GM18858 (cell line): Measurements from ENCODE around the gene PDCD10.
A peak's percentile ranks its signal among the peaks of the same experiment; 100 is the strongest.

ENCODE experiments used
- ATAC-seq: cut with Tn5 transposase; IDR thresholded peaks from one replicate; pipeline ENCODE4 v1.9.1; 2021; ENCODE audit not compliant: unreplicated experiment

The PDCD10 gene

DNA sequence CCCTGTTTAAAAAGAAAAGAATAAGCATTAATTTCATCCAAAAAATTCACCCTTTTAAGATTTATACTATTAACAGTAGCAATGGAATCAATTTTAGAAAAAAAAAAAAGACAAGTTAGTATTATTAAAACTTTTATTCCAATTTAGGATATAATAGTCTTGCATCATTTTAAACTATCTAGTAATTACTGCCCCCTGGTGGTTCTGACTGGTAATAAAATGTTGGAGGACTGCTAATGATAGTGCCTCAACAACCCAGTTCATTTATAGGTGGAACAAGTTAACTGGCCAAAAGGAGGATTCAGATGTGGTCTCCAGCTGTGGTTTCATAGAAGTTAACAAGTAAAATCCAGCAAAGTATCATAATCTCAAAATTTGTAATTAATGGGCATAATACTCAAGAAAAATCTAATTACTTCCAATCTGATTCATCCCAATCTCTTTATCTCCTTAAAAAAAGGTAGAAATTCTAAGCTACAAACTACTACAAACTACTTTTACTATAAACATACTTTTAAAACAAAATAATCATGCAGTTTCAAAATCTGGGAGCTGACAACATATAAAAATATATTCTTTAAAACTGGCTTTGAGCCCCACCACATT lies 50.2 kb downstream of the PDCD10 start:
- ATAC-seq, result peak; percentile 73

DNA sequence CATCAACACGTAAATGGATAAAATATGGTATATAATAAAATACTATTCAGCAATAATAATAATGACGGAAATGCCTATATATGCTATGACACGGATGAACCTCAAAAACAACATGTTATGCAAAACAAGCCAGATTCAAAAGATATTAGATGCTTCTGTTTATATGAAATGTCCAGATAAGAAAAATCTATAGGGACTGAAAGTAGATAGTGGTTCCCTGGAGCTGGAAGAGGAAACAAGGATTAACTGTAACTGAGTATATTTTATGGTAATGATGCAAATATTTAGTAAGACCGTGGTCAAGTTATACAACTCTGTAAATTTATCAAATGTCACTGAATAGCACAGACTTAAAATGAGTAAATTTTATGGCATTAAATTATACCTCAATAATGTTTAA lies 55.2 kb downstream of the PDCD10 start:
- no peak for ATAC-seq

DNA sequence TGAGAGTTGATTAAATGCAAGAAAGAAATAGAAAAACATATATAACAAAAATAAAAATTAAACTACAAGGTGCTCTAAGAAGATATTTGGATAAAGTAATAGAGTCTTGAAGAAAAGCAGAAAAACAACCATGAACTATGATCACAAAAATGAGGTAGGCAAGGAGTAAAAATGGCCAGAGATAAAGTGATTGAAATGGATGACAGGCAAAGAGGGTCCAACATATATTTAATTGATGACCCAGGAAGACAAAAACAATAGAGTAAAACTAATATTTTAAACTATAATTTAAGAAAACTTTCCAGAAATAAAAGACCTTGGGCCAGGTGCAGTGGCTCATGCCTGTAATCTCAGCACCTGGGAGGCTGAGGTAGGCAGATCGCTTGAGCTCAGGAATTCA lies 58.8 kb downstream of the PDCD10 start:
- ATAC-seq, result no peak

DNA sequence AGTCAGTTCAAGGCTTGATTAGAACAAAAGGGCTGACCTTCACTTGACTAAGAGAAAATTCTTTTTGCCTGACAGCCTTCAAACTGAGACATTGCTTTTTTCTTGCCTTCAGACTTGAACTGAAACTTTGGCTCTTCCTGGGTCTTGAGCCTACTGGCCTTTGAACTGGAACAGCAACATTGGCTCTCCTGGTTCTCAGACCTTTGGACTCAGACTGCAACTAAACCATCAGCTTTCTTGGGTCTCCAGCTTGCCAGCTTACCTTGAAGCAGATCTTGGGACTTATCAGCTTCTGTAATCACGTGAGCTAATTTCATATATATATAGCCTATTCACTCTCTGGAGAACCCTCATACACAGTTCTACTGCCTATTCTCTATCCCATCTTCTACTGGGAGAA lies 61.5 kb downstream of the PDCD10 start:
- ATAC-seq, result no peak

DNA sequence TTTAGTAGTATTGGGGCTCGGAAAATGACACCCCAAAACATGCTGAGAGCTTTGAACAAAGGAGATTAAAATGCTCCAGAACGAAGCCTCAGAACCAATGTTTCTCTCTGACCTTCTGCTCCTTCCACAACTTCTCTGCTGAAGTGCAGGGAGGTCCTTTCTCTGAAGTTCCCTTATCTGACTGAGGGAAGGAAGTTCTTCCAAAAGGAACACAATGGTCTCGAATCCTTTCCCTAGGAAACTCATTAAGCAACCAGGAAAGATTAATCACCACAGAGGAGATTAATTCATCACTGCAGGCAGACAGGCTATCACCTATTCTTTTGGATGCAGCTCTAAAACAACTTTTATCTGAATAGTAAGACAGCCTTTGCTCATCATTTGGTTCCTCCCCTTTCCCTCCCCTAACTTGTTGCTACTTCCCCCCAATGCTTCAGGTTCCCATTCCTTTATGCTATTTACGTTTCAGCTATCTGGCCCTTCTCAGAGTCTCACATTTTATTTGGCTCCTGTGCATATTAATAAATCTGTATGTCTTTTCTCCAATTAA lies 62.7 kb downstream of the PDCD10 start:
- no peak for ATAC-seq

DNA sequence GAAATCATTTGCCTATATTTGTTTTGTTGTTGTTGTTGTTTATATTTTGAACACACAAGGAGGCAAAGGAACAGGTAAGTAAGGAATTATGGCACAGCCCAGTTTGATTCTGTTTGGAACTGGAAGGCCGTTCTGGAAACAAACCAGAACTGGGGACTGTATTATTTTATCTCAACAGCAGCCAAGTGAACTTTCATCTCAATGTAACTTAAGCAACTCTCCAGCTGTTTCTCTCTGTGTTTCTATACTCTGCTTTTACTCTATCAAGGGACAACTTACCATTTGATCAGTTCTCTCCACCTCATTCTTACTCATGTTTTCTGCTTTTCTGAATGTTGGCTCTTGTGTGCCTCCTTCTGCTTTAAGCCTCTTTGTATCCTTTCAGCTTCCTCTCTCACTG lies 65.0 kb downstream of the PDCD10 start:
- no peak for ATAC-seq

DNA sequence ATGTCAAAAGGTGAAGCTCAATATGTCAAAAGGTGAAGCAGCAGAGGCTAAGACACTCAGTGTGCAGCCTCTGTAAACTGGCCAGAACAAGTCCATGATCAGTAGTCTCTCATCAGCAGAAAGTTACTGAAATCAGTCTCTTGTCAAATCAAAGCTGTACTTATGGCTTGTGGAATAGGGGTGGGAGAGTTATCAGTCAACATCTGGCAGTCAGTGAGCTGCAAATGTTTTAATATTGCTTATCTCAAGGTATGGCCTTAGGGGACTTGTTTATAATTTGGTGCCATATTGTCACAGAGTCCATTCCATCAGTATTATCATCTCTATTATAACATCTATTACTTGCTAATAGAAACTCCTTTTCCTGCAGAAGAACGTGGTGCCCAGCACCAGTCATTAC lies 66.0 kb downstream of the PDCD10 start:
- no peak for ATAC-seq

DNA sequence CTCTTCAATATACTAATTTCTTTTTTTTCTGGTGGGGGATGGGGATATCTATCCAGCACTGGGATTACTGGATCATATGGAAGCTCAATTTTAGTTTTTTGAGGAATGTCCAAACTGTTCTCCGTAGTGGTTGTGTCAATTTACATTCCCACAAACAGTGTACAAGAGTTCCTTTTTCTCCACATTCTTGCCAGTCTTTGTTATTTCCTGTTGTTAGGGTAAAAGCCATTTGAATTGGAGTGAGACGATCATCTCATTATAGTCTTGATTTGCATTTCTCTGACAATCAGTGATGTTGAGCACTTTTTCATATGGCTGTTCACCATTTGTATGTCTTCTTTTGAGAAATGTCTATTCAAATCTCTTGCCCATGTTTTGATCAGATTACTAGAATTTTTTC lies 68.1 kb downstream of the PDCD10 start:
- ATAC-seq, result no peak

DNA sequence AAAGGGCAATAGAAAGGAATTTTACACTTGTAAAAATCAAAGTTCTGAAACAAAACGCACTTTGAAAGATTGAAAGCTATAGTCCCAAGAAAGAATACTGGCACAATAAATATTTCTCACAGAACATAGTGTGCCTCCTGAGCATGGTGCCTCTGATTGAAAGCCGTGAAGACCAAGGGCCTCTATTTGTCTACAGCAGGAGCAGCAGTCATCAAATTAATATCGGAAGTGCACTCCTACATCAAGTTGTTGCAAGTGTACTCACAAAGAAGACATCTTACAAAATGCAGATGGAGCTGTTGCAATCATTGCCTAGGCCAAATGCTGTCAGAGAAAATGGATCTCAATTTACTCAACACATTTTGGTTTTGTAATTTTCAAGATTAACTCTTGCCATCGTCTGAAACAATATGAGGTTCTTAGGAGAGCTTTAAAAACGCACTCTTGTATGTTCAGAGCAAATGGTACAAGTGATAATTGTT lies 71.7 kb downstream of the PDCD10 start:
- ATAC-seq, result no peak

DNA sequence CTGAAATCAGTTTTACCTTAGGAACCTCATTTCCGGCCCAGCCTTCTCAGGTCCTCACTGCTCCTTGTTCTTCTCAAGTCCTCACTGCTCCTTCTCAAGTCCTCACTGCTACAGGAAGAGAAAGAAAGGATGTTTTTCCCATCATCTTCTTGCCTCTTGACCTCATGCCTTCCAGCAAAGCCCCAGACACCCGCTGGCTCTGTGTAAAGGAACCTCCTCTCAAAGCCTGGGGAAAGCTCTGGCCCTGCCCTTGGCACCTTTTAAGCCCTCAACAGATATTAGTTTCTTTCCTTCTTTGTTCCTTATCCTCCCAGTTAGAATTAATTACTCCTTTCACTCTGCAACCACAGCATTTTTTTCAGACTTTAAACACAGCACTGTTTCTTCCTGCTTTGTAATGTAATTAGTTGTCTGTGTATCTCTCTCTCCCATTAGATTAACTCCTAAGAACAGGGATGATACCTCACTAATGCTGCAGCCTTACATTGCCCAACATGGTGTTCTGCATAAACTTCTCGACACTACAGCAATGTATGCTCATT lies 76.9 kb downstream of the PDCD10 start:
- ATAC-seq, result no peak

DNA sequence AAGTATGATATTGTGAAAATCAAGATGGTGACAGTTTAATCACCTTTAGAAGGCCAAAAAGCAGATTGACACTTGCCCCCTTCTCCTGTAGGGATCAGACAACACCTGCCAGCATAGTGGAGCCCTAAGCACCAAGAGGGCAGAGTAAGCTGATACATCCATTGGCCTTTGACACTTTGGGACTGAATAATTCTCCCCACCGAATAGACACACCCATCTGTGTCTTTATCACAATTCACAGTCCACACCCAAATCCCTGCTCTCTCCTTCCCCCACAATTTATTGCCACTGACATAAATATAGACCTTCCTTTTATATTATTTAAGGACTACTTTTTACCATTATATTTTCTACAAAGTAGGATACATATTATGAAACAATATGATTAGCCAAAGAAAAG lies 77.9 kb downstream of the PDCD10 start:
- ATAC-seq, result no peak

DNA sequence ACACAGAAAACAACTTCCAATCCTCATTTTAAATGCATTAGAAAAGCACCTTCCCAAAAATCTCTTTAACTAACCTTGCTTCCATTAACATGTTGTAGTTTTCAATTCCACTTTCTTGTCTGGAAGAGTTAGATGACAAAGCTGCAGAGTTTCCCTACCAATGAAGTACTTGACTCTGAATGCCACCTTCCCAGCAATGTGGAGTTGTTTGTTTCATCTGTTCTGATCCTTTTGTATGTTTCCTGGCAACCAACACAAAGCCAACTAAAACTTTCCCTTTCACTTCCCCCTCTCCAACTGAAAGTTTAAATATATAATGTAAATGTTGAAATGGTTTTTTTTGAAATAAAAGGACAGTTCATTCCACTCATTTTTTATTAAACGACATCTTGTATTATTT lies 80.9 kb downstream of the PDCD10 start, which contains the start of gene WDR49:
Gene WDR49 (minus strand): TSS at position 183 of the 400 bp plus-strand sequence. CDS start 517 bp downstream, outside the sequence.
- peak; percentile 58 for ATAC-seq

DNA sequence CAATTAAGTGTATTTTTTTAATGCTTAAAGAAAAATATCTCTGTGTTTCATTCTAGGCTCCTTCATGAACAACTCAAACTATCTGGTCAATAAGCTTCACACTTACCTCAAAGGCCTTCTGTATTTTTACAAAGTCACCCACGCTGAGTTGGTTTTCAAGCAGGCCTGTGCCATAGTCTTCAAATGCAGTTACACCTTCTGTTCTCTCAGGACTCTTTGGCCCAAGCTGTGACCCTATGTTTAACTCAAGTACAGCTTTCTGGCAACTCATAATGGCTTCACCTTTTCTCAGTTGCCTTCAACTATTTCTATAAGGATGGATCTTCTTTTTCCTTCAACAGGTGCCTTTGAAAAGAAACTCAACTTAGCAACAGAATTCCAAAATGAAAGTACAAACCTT lies 81.5 kb downstream of the PDCD10 start:
- ATAC-seq, result no peak

DNA sequence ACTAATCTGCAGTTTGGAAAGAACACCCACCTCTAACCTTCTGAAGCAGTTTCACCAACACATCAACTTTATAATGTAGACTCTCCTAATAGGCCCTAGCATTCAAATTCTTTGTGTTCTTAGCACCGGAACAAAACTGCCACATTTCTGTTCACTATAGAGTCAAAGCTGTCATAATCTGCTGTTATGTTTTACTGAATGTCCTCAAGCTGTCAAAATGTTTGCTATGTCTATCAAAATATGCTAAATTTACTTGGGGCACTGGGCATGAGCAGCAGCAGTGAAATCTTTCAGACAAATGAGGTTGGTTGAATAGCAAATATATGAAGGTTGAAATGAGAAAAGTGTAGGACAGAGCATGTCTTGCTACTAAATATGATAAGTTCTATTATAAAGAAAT lies 82.9 kb downstream of the PDCD10 start:
- no peak for ATAC-seq

DNA sequence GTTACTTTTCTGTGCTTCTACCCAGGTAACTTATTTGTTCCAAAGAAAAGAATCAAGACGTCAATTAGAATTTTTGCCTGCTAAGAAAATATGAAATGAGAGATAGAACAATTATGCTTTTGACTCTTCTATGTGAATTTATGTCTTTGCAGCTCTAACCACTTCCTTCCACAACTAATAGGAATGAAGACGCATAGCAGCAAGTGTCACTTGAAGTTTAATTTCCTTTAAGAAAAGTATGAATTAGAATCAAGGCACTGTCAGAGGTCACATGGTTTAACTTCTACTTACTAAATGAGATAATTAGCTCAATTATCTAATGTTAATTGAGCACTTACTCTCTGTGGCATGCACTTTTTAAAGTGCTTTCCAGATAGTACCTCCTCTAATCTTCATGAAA lies 84.2 kb downstream of the PDCD10 start:
- no peak for ATAC-seq

DNA sequence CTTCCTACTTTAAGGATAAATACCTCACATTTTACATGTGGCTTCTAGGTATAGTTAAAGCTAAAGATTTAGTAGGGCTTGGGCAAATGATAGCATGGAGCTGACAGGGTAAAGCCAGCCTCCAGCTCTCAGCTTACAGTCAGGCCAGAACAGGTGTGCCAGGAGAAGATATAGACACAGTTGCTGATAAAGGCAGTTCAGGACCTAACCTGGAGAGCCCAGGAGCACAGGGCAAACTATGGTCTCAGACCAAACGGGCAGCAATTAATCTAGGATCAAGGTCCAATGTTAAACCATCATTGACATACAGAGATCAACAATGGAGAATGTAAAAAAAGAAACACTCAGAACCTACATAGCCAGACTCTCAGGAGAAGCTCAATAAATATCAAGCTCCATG lies 84.9 kb downstream of the PDCD10 start:
- ATAC-seq, result no peak

DNA sequence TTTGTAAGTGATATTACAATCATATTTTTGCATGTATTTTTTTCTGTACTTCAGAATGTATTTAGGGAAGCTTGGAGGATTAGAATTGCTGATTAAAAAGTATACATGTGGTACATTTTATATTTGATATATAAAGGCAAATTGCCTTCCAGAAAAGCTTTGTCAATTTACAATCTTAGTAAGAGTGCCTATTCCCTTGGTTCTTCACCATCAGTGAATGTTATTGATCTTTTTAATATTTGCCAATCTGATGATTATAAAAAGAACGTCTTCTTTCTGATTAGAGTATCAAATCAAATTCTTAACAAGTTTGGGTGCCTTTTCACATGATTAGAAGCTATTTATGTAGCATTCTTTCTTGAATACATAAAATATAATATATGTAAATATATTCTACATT lies 90.1 kb downstream of the PDCD10 start:
- ATAC-seq, result no peak
